Right atrium auricular region (tissue), 2 donors: ENCODE results near the gene PRIM2. TPM values are rescaled to one million over a fixed set of nuclear protein-coding genes. Genes with fewer than 3 reads are reported as not detected.
"Not testable (repeated sequence)": the region's sequence is repeated elsewhere in the genome, so short reads cannot be mapped to it uniquely, and the experiment has no call there.

Source experiments
- DNase-seq: peaks from one replicate; pipeline ENCODE4 v3.0.0-alpha.2; 2019; ENCODE audit warnings: low spot score
- H3K27ac ChIP-seq, 2 donors: fragments of 200-600 bp; sonication (generic); 1 replicate in 1 of 2; 2 replicates in 1 of 2; pipeline ENCODE4 v1.5.1; 2016 to 2019
- H3K27me3 ChIP-seq, 2 donors: fragments of 200-600 bp; sonication (generic); one replicate each; pipeline versions ENCODE4 v1.5.1 to v1.6.0; 2017 to 2019
- H3K36me3 ChIP-seq: fragments of 200-600 bp; sonication (generic); one replicate; pipeline ENCODE4 v1.5.1; 2016
- H3K4me1 ChIP-seq, 2 donors: fragments of 200-600 bp; sonication (generic); one replicate each; pipeline versions ENCODE4 v1.5.1 to v1.6.0; 2017 to 2019
- H3K4me3 ChIP-seq, 2 donors: fragments of 200-600 bp; sonication (generic); 1 replicate in 1 of 2; 2 replicates in 1 of 2; pipeline ENCODE4 v1.5.1; 2017 to 2019; ENCODE audit warnings: mild to moderate bottlenecking in 1 of 2, moderate library complexity in 1 of 2
- H3K9me3 ChIP-seq, 2 donors: fragments of 200-600 bp; sonication (generic); one replicate each; pipeline ENCODE4 v1.5.1; 2019
- CTCF ChIP-seq, 2 donors: fragments of 200-600 bp; sonication (generic); IDR thresholded peaks; one replicate each; pipeline ENCODE4 v1.5.1; 2019; ENCODE audit warnings: antibody characterized with exemption in 2 of 2
- total RNA-seq, 2 donors: library from RNA; depleted of rRNA; stranded (reverse); fragments of >200 nt; gene quantifications; one replicate each; pipeline ENCODE4 v1.1.0, GENCODE V29; 2016

PRIM2 gene
- total RNA-seq = 1 to 10 TPM; 2.8 to 4.3 TPM

GRCh38 chr6:57317060-57317943 lies at the start of gene PRIM2:
Gene PRIM2 (plus strand): TSS chr6:57317630. CDS start chr6:57318446, 816 bp downstream.
- Histone ChIP-seq H3K27ac (peak within 1 kb of the TSS; percentile 72 to 77), H3K27me3 (no peaks in the 10 kb centered on the region), H3K36me3 (no peaks in the 10 kb centered on the region), H3K9me3 (no peaks in the 10 kb centered on the region), H3K4me1 (peaks cover 0 to 17% of the 10 kb centered on the region in 2 donors), H3K4me3 (peak within 1 kb of the TSS; percentile 66 to 68)
- peak; percentile 87 for DNase-seq
- TF ChIP-seq CTCF (IDR thresholded peaks at IDR 0.05) = no peak

- Histone ChIP-seq H3K36me3 (no peaks in the 10 kb centered on the region), H3K27me3 (no peaks in the 10 kb centered on the region), H3K4me1 (no peaks in the 10 kb centered on the region), H3K4me3 (no peak overlapping the region), H3K9me3 (no peaks in the 10 kb centered on the region), H3K27ac (no peak overlapping the region)
- TF ChIP-seq CTCF (IDR thresholded peaks at IDR 0.05) = no peak
- DNase-seq = no peak
These were observed 49.2 kb upstream of the PRIM2 start for GRCh38 chr6:57268294-57268640.

- H3K9me3 ChIP-seq, H3K4me3 ChIP-seq, H3K27me3 ChIP-seq, H3K27ac ChIP-seq, H3K4me1 ChIP-seq, H3K36me3 ChIP-seq, DNase-seq: not testable (repeated sequence)
These were observed 43.2 kb upstream of the PRIM2 start for GRCh38 chr6:57274113-57274824.

GRCh38 chr6:57275384-57275783 lies 42.0 kb upstream of the PRIM2 start:
- Histone ChIP-seq H3K4me1 (no peaks in the 10 kb centered on the region), H3K36me3 (no peaks in the 10 kb centered on the region), H3K27ac (no peak overlapping the region), H3K27me3 (no peaks in the 10 kb centered on the region), H3K9me3 (no peaks in the 10 kb centered on the region), H3K4me3 (no peak overlapping the region)
- no peak for DNase-seq
- TF ChIP-seq CTCF (IDR thresholded peaks at IDR 0.05) = no peak

GRCh38 chr6:57276946-57277345 lies 40.5 kb upstream of the PRIM2 start:
- Histone ChIP-seq H3K27me3 (no peaks in the 10 kb centered on the region), H3K27ac (no peak overlapping the region), H3K4me1 (no peaks in the 10 kb centered on the region), H3K9me3 (no peaks in the 10 kb centered on the region), H3K36me3 (no peaks in the 10 kb centered on the region), H3K4me3 (no peak overlapping the region)
- no peak for TF ChIP-seq CTCF (IDR thresholded peaks at IDR 0.05)
- no peak for DNase-seq

GRCh38 chr6:57278570-57278969 lies 38.9 kb upstream of the PRIM2 start:
- Histone ChIP-seq H3K27ac (no peak overlapping the region), H3K4me1 (no peaks in the 10 kb centered on the region), H3K4me3 (no peak overlapping the region), H3K36me3 (no peaks in the 10 kb centered on the region), H3K27me3 (no peaks in the 10 kb centered on the region), H3K9me3 (no peaks in the 10 kb centered on the region)
- TF ChIP-seq CTCF (IDR thresholded peaks at IDR 0.05) = no peak
- no peak for DNase-seq
